Stimulated activated CD4-positive, alpha-beta T cell treated with anti-CD3 and anti-CD28 coated beads, Interleukin-12 subunit alpha, Interleukin-12 subunit beta, amount 100 ng/mL, for 48 hours (primary cell): ENCODE measurements around the gene FADD.
A peak's percentile ranks its signal among the peaks of the same experiment; 100 is the strongest.

Experiments
- DNase-seq, 3 donors: peaks; one replicate each; pipeline ENCODE4 v3.0.0-alpha.2; 2020; ENCODE audit warnings: low read depth in 2 of 3, low spot score in 1 of 3

The FADD gene, protein sequence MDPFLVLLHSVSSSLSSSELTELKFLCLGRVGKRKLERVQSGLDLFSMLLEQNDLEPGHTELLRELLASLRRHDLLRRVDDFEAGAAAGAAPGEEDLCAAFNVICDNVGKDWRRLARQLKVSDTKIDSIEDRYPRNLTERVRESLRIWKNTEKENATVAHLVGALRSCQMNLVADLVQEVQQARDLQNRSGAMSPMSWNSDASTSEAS

DNA sequence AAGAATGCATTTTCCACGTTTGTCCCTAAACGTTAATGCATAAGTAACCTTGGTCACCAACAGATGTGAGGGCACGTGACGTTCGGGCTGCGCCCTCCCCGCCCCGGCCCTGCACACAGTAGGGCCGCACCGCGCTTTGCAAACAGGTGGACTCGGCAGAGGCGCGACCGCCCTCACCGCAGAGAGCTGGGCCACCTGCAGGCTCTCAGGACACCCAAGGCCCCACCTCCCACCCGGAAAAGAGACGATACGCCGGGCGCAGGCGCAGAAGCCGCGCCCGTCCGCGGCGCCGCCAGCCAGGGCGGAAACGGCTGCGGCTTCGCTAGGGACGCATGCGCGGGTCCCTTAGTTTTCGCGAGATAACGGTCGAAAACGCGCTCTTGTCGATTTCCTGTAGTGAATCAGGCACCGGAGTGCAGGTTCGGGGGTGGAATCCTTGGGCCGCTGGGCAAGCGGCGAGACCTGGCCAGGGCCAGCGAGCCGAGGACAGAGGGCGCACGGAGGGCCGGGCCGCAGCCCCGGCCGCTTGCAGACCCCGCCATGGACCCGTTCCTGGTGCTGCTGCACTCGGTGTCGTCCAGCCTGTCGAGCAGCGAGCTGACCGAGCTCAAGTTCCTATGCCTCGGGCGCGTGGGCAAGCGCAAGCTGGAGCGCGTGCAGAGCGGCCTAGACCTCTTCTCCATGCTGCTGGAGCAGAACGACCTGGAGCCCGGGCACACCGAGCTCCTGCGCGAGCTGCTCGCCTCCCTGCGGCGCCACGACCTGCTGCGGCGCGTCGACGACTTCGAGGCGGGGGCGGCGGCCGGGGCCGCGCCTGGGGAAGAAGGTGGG, at the start of gene FADD:
Gene FADD, plus strand, starts transcription at position 377 of the 831 bp plus-strand sequence. Its CDS starts 164 bp downstream, at position 541.
- DNase-seq: peak; percentile 83 to 88 (median 84)

DNA sequence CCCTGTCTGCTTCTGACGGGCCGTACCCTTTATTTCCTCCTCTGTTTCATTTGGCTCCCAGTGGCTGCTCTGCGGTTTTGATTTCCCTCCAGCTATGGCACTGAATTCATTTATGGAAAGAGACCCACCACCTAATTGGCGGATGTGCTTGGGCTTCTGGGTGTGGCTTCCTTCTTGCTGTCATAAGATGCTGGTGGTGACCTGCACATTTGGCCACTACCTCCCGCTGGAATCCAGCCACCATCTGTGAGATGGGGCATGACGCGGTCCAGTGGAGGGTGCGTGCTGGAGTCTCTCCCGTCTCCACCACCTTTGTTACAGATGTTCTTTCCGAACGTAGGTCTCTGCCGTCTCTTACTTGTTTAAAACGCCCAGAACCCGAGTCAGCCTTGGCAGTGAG, 47.7 kb upstream of the FADD start:
- DNase-seq: no peak

DNA sequence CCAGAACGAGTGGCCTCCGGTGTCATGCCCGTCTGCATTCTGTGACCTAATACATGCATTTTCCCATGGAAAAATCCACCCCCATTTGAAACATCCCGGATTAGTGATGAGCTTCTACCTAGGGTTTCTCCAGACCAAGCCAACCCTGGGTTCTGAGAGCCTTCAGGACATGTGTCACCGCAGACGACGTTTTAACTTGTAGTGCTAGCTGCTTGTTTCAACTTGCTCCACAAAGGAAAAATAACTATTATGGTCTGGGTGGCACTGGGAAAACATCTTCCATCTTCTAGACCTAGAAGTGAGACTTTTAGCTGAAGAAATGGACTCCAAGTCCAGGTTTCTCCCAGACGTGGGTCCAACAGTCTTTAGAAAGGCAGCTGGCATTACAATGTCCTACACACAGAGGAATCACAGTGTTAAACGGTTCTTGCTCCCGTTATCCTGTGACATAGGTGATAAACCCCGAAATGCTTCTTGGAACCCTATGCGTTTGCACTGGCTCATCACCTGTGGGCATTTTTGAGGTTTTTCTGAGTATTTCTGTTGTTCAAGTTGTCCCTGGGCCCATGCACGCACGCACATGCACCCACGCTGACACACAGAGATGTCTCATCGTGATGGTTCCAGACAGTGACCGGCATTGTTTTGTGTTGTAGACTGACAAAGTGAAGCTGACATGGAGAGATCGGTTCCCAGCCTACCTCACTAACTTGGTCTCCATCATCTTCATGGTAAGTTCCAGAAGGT, 46.6 kb upstream of the FADD start:
- DNase-seq: no peak

DNA sequence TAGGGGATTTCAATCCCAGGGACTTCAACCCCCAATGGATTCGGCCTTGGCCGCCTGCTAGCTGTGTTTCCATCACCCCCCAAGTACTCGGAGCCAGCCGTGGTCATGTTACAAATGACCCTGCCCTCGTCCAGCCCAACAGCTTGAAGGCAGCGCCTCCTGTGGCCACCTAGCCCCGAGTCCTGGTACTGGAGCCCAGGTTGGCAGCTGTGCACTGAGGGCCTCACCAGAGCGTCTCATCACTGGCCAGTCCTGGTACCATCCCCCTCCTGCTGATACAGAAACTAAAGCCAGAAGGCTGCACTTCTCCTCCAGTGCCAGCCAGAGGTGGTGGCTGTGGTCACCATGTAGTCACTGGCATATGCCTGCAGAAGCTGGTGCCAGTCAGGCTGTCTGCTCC, 44.9 kb upstream of the FADD start:
- no peak for DNase-seq

DNA sequence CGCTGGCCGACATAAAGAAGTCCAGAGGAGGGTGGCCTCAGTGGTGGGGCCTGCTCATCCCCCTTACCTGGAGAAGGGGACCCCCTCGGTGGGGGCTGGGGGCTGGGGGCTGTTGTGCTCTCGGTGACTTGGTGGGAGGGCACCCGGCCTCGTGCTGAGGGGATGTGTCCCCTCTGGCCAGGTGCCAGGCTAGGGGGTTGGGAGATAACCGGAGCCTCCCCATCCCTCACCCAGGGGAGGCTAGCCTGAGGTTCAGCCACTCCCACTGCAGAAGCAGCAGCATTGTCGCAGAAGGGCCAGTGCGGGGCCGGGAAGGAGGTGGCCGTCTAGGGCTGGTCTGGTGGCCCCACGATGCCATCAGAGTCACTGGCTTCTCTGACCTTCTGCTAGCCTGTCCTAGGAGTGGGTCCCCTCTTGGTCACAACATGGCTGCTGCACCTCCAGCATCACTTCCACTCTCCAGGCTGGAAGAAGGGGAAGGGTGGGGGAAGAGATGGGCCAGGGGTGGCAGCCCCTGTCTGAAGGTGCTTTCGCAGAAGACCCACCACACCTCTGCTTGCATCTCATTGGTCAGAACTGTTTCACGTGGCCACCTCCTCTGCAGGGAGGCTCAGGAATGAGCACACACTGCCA, 44.2 kb upstream of the FADD start:
- DNase-seq: no peak

DNA sequence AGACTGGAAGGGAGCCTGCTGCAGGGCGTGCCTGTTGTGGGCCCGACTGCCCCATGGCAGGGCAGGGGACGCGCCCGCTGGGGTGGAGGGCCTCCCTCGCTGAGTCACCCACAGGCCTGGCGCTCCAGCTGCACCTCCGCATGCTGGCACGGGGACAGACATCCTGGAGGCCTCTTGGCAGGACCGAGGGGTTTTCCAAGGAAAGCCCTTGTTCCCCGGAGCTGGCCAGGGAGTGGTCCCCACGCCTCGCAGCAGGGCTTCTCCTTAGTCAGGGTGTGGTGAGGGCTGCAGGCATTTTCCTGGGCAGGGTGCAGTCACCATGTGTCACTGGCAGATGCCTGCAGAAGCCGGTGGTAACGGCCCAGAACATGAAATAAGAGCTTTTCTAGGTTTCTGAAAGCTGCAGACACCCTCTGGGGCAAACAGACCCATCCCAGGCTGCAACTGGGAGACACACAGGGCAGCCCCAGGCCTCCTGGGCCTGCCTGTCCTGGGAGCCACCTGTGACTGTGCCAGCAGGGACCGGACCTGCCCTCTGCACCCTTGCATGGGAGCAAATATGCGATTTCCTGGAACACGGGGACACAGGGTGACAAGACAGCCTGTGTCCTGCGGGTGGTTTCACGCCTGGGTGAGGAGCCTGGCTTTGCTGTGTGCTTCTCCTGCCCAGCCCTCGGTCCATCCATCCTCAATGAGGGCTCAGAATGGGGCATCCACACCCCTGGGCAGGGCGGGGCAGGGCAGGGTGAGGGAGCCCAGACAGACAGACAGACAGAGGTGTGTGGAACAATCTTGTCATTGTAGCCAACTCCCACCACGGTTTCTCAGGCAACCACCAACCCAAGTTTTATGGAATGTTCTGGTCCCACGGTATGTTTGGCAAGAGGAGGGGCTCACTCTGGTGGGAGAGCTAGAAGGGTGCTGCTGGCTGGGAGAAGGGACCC, 43.2 kb upstream of the FADD start:
- no peak for DNase-seq

DNA sequence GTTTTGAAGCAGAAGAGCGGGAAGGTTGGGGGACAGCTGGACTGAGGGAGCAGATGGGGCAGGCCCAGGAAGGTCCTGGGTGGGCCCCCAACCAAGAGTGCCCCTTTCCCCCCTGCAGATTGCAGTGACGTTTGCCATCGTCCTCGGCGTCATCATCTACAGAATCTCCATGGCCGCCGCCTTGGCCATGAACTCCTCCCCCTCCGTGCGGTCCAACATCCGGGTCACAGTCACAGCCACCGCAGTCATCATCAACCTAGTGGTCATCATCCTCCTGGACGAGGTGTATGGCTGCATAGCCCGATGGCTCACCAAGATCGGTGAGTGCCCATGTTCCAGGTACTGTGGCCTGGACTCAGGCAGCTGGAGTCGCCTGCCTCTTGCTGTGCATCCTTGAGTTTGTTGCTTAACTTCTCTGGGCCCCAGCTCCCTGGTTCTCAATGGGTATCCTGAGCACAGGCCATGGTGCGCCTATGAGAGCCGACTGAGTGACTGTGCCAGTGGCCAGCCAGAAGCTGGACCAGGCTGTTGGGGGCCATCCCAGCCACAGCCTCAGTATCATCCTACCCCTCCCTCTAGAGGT, 42.0 kb upstream of the FADD start:
- no peak for DNase-seq

DNA sequence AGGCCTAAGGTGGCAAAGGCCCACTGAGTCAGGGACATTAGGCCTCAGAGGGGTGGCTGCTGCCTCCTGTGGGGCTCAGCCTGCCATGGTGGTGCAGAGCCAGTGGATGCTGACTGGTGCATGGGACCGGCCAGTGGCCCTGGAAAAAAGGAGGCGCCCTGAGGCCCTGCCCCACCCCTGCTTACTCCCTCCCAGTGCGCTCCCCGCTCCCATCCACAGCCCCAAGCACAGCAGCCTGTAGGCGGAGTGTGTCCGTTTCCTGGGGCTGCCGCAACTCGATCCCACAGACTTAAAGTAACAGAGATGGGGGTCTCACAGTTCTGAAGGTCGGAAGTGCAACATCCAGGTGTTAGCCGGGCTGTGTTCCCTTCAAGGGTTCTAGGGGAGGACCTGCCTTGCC, 38.4 kb upstream of the FADD start:
- no peak for DNase-seq

DNA sequence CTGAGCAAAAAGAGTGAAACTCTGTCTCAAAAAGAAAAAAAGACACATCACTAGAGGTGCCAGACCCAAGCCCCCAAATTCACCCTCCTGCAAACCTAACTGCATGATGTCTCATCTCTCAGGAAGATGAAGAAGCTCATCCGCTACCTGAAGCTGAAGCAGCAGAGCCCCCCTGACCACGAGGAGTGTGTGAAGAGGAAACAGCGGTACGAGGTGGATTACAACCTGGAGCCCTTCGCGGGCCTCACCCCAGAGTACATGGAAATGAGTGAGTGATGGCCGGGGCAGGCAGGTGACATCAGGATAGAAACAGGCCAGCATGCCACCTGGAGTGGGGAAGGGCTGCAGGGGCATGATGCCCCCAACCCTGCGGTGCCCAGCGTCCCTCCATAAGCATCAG, 36.0 kb upstream of the FADD start:
- no peak for DNase-seq

DNA sequence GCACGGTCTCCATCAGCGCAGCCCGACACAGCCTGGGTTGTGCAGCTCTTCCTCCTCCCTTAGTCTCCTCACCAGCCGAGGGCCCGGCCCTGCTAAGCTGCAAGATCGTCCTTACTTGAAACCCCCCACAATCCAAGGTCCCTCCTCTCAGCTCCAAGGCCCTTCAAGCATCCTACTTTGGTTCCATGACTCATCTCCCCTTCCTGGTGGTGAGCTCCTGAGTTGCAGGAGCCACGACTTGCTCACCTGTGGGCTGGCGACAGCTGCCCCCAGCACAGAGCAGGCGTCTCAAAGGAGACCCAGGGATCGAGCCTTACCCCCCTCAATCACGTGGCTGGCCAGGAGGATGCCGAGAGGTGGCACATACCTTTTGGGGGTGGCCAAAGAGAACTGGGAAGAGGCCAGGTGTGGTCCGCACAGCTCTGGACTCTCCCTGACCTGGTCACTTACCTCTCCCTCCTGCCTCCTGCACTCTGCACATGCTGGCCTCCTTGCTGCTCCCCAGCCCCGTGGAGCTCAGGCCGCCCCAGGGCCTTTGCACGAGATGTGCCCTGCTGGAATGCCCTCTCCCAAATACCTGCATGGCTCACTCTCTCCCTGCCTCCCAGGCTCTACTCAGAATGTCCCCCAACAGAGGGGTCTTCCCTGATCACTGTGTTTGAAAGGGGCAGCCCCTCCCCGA, 35.2 kb upstream of the FADD start:
- no peak for DNase-seq

DNA sequence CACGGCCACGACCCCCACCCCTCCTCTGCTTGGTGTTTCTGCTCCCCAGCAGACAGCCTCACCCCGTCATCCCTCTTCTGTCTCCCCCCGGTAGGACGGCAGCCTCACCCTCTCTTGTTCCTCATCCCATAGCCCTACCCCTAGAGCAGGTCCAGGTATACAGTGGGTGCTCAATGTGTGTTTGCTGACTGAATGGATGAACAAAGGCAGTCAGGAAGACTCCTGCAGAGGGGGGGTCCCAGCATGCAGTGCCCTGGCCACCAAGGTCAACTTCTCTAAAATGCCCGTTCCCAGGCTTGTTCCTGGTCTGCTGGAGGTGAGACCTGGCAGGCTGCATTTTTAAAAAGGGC, 34.7 kb upstream of the FADD start:
- DNase-seq: no peak

DNA sequence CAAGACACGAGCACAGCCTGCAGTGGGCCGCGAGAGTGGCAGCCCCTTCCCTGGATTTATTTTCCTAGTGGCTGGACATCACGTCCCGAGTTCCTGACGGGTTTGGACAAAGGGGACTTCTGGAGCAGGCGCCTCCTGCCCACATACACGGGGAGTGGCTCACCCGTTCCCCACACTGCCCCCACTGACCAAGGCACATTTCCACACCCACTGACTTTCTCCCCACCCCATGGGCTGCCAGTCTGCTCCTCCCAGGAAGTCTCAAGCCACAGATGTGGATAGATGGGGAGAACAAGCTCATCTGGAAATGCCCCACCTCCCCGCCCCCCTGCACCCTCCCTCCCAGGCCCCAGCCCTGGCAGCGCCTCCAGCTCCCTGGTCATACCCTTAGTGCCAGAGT, 34.0 kb upstream of the FADD start:
- DNase-seq: no peak

DNA sequence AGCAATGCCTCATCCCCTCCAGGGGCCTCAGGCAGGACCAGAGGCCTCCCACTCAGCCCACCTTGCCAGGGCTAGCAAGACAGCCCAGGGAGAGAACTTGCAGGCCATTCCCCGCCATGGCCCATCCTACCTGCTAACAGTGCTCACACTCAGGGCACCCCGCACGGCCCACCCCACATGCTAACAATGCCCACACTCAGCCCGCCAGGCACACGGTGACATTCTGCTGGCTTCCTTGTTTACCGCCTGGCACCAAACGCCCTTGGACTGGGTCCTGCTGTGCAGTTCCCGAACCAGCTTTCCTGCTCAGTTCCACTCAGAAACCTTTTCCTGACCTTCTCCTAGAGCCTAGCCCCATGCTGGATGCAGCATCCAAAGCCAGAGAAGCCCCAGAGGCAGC, 33.5 kb upstream of the FADD start:
- DNase-seq: no peak

DNA sequence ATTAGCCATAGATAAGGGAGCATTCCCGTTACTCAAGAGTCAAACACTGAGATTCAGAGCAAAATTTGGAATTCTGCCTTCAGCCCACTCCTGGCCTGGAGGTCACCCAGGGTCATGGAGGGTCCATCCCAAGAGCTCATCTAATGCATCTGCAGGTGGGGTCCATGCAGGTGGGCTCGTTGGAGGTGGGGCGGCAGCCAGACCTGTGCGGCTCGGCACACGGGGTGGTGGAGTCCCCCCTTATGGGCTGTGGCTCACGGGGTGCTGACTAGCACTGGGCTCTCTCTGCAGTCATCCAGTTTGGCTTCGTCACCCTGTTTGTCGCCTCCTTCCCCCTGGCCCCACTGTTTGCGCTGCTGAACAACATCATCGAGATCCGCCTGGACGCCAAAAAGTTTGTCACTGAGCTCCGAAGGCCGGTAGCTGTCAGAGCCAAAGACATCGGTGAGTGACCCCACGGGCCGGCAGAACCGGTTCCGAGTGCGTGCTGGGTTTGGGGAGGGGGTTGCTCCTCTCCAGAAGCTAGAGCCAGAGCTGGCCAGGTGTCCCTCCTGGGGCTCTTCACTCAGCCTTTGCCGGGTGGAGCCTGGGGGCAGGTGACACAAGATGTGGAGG, 32.4 kb upstream of the FADD start:
- DNase-seq: no peak

DNA sequence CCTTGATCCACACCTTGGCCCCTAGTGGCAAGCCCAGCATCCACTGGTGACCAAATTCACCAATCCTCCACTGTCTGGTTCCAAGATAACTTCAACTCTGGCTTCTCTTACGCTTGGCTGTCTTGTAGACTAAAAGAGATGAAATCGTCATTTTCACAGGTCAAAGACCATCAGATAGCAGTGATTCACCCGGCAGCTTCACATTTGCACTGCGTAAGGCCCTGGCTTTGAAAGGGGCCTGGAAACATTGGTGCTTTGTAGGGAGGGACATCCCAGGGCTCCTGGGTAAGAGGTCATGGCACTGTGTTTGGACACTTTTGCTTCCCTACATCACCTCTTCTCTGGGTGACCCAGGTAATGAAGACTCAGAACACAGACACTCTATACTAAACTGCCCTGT, 30.1 kb upstream of the FADD start:
- no peak for DNase-seq

DNA sequence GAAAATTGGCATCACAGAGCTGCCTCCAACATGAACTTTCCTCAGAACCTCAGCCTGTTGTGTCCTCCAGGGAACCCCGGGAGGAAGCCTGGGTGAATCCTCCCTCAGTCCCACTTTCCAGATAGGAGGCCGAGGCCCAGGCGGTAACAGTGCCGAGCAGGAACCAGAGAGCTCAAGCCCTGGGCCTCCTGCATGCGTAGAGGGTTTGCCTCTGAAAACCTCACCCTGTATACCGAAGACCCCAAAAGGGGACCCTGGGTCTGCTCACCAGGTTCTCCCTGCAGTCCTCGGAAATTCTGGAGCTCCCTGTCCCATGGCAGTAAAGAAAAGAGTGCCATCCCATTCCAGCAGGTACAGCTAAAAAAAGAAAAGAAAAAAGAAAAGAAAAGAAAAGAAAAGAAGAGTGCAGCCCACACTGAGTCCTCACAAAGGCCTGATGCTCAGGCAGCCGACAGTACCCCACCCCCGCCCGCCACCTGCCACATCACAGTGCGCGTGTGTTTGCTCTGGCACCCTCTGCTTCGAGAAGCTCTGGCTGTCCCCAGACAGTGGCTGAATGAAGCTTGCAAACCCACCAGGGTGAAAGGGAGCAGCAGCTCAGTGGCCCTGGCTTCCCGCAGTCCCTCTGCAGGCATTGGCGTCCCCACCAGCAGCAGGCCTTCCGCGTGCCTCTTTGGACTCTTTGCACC, 28.4 kb upstream of the FADD start:
- DNase-seq: no peak

DNA sequence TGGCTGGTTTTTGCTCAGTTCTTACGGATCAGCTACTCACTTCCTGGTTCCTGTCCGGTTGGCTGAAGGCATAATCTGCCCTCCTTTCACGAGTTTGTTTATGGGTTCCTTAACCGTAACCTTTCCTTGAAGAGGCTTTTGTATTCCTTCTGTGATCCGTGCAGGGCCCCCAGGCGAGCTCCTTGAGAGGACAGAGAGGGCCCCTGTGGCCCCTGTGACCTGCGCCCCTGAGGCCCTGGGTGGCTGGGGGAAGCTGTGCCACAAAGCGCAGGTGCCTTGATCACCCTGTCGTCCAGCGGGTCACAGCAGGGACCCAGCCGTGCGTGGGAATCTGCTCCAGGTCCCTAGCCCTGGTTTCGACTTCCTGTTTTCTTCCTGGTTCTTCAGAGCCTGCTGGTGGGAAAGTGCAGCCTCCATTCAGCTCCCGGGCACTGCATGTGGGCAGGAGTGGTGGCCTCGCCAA, 27.8 kb upstream of the FADD start:
- no peak for DNase-seq

DNA sequence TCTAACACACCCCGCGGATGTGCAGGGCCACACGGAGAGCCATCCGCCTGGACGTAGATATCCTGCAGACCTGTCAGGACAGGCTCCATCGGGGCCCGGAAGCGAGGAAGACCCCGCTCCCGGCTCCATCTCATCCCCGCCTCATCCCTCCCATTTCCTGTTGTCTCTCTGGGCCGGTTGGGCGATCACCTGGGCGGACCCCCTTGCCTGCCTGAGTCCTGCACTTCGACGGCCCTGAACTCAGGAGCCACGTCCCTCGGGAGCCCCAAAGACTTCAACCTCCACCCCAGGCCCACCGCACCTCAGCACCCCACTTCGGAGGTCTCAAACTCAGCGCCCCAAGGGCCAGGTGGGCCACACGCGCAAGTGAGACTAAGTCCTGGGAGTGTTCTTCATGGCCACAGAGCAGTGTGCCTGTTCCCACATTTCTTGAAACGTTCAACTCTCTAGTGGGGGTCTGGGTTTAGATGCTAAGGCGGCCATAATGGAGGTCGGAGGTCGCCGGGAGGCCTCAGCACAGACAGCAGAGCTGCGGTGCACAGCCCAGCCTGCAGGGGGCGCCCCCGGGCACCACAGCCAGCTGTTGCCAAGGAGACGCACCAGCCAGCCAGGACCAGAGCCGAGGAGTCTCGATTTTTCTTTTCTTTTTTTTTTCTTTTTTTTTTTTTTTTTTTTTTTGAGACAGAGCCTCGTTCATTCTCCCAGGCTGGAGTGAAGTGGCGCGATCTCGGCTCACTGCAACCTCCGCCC, 26.0 kb upstream of the FADD start:
- peak; percentile 37 to 59 (median 41) for DNase-seq
